ENCODE results near the gene C14orf132.

C14orf132 gene

DNA sequence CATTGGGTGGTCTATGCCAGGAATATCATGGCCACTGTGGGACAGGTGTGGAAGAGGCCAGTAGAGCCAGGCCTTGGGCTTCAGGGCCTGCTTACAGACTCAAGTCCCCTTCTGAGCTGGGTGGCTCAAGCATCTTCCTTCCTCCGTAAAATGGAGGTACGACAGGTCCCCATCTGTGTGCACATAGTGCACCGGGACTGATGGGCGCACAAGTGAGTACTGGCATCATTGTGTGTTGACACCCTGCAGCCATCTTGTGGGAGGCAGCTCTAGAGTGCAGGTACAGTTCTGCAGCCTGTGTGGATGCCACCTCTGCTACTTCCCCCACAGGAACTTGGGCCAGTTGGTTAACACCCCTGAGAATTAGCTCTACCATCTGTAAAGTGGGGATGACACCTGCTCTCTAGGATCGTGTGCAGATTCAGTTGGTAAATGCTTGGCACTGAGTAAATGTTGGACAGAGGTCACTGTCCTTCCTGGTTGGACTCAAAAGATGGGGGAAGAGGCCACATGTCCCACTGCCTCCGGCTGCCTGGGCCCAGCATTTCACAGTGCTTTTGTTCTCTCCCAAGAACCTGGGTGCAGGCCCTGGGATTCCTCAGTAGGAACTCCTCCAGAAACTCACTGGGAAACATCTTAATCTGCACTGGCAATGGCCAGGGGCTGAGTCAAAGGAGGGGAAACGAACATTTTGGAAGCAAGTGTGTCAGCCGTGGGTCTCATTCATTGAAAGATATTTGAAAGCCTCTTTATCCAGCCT lies 70.6 kb downstream of the C14orf132 start:
- TF ChIP-seq TAF1 (IDR thresholded peaks at IDR 0.05; ENCODE audit: borderline replicate concordance, insufficient read depth, low read length) = no peak
- TF ChIP-seq REST (IDR thresholded peaks at IDR 0.05; ENCODE audit: insufficient read depth in 1 of 2, low read depth in 2 of 2, low read length in 2 of 2) = no peak
- no peak for TF ChIP-seq FOXP2 (optimal IDR thresholded peaks at IDR 0.05; ENCODE audit: borderline replicate concordance, extremely low read depth, extremely low read length, insufficient read depth)
- no peak for TF ChIP-seq SIN3A (IDR thresholded peaks at IDR 0.05; ENCODE audit: borderline replicate concordance, insufficient read depth, low read length)
- TF ChIP-seq POLR2AphosphoS5 (IDR thresholded peaks at IDR 0.05; ENCODE audit: low read depth, low read length) = no peak

- no peak for TF ChIP-seq POLR2AphosphoS5 (IDR thresholded peaks at IDR 0.05; ENCODE audit: low read depth, low read length)
- no peak for TF ChIP-seq FOXP2 (optimal IDR thresholded peaks at IDR 0.05; ENCODE audit: borderline replicate concordance, extremely low read depth, extremely low read length, insufficient read depth)
- no peak for TF ChIP-seq REST (IDR thresholded peaks at IDR 0.05; ENCODE audit: insufficient read depth in 1 of 2, low read depth in 2 of 2, low read length in 2 of 2)
- no peak for TF ChIP-seq SIN3A (IDR thresholded peaks at IDR 0.05; ENCODE audit: borderline replicate concordance, insufficient read depth, low read length)
- TF ChIP-seq TAF1 (IDR thresholded peaks at IDR 0.05; ENCODE audit: borderline replicate concordance, insufficient read depth, low read length) = no peak
These were observed 72.9 kb downstream of the C14orf132 start for GRCh38 chr14:96112032-96112431.

- no peak for TF ChIP-seq POLR2AphosphoS5 (IDR thresholded peaks at IDR 0.05; ENCODE audit: low read depth, low read length)
- TF ChIP-seq TAF1 (IDR thresholded peaks at IDR 0.05; ENCODE audit: borderline replicate concordance, insufficient read depth, low read length) = no peak
- no peak for TF ChIP-seq FOXP2 (optimal IDR thresholded peaks at IDR 0.05; ENCODE audit: borderline replicate concordance, extremely low read depth, extremely low read length, insufficient read depth)
- TF ChIP-seq REST (IDR thresholded peaks at IDR 0.05; ENCODE audit: insufficient read depth in 1 of 2, low read depth in 2 of 2, low read length in 2 of 2) = no peak
- no peak for TF ChIP-seq SIN3A (IDR thresholded peaks at IDR 0.05; ENCODE audit: borderline replicate concordance, insufficient read depth, low read length)
These were observed 74.8 kb downstream of the C14orf132 start for GRCh38 chr14:96114002-96114401.

GRCh38 chr14:96117101-96117897 lies 78.1 kb downstream of the C14orf132 start:
- no peak for TF ChIP-seq POLR2AphosphoS5 (IDR thresholded peaks at IDR 0.05; ENCODE audit: low read depth, low read length)
- no peak for TF ChIP-seq SIN3A (IDR thresholded peaks at IDR 0.05; ENCODE audit: borderline replicate concordance, insufficient read depth, low read length)
- TF ChIP-seq FOXP2 (optimal IDR thresholded peaks at IDR 0.05; ENCODE audit: borderline replicate concordance, extremely low read depth, extremely low read length, insufficient read depth) = no peak
- no peak for TF ChIP-seq REST (IDR thresholded peaks at IDR 0.05; ENCODE audit: insufficient read depth in 1 of 2, low read depth in 2 of 2, low read length in 2 of 2)
- TF ChIP-seq TAF1 (IDR thresholded peaks at IDR 0.05; ENCODE audit: borderline replicate concordance, insufficient read depth, low read length) = no peak
